ENCODE results near the gene CLCN3.
"Not testable (repeated sequence)": the region's sequence is repeated elsewhere in the genome, so short reads cannot be mapped to it uniquely, and the experiment has no call there.

Gene CLCN3

GRCh38 chr4:169716677-169717076 is 96.3 kb downstream of the CLCN3 start:
- DNase-seq = peak; percentile 24

- DNase-seq = no peak
Measured at GRCh38 chr4:169720529-169720928, 100.2 kb downstream of the CLCN3 start.

GRCh38 chr4:169723207-169723965 is 103.0 kb downstream of the CLCN3 start:
- DNase-seq = peak; percentile 22

DNA sequence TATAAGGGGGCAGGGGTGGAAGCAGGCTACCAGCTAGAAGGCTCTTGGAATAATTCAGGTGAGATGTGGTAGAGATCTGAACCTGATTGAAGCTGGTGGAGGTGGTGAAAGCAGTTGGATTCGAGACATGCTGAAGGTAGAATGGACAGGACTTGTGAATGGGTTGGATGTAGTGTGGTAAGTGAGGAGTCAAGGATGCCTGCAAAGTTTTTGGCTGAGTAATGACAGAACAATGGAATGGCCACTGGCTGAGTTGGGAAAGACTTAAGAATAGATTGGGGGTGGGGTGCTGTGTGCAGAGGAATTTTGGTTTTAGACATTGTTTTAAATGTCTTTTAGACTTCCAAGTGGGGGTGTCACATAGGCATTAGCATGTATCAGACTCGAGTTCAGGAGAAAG is 103.9 kb downstream of the CLCN3 start:
- DNase-seq = no peak

DNA sequence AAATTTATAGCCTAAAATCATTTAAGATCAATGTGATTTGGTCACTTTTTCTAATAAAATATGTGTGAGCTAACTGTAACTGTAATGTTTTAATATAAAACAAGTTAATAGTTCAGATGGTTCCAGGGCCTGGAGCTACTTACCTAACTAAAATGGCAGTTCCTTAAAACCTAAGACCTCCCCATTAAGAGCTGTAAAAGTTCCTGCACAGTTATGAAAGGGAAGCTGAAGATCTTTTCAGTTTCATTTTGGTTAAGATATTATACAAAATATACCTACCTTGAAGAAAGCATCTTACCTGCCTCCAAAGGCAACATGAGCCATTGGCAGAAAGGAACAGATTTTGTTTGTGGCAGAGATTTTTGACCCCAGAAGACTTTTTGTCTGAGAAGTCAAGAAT is 107.2 kb downstream of the CLCN3 start:
- no peak for DNase-seq

- DNase-seq = no peak
Measured at GRCh38 chr4:169730564-169730963, 110.2 kb downstream of the CLCN3 start.

DNA sequence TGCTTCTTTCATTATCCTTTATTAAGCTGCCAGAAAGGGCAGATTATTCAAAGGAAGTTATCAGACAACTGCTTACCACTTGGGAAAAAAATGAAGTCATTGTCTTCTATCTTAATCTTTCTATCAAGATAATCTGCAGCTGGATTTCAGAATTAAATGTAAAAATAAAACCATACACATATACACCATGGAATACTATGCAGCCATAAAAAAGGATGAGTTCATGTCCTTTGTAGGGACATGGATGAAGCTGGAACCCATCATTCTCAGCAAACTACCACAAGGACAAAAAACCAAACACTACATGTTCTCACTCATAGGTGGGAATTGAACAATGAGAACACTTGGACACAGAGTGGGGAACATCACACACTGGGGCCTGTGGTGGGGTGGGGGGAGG is 118.2 kb downstream of the CLCN3 start:
- not testable (repeated sequence) for DNase-seq

DNA sequence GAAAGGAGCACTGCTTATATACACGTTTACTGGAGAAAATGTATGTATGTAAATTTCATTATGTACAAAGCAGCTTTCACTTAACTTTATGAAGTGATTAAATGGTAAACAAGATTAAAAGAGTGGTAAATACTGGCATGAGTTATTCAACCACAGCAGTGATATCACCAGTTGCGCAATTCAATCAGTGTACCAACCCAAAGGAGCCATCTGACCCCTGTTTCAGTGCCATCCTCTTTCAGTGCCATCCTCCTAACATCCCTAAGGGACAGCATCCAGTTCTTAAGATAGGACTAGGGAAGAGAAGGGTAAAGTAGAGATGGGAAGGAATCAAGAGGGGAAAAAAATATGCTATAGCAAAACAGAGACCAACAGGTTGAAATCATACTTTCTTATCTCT is 121.2 kb downstream of the CLCN3 start:
- no peak for DNase-seq

DNA sequence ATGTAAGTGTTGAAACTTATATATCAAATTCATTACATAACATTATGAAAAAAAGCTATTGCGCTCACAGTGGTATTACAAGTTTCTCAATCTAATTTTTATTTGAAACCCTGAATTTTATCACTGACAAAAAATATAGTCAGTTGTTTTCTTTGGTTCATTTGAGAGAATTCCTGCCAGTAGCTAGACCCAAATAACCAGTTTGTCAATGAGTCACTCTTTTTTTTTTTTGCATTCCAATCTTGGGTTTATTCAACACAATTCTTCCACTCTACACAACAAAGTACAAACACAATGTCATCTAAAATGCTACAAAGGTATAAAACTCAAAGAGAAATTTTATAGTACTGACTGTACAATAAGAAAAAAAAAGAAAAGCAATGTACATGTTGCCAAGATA is 124.2 kb downstream of the CLCN3 start:
- no peak for DNase-seq

DNA sequence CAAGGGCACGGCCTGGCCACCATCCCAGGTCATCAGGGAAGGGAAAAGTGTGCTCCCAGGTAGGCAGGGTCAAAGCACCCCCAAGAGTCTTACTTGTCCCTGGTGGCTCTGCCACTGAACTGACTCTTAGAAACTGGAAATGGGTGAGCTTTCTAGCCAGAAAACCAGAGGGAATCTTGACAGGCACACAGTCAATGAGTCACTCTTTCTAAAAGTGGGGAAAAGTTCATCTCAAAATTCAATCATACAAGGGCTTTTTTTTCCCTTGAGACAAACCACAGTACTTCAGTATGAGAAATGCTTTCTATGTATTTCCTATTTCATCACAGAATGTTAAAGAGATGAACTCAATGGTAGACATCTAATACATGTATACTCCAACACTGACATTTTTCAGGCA is 124.9 kb downstream of the CLCN3 start:
- no peak for DNase-seq

DNA sequence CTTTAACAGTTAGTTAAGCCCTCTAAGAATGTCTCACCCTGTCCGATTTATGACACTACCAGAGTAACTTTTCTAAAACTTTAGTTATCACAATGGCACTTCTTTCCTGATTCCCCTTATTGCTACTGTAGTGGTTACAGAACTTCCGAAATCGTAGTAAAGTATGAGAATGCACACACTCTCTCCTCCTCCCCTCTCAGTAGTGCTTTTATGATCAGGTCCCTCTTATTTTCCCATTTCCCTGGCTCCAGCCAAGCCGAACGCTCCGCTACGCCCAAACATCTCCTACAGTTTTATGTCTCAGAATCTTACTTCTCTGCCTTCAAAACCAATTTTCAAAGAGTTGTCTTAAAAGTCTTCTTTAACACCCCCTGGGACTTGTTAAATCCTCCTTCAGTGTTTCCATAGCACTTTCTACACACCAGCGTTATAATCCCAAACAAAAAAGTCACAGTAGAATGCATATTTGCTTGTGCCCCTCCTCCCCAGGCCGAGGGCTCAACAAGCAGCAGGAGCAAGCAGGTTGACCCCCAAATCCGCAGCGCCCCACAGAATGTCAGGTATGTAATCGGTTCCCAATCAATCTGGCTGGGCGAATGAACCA is 136.7 kb downstream of the CLCN3 start:
- no peak for DNase-seq

GRCh38 chr4:169757575-169758184 is 137.3 kb downstream of the CLCN3 start, which contains the start of gene HPF1:
Gene HPF1, minus strand, starts transcription at chr4:169757944. Its CDS starts 67 bp downstream, at chr4:169757877.
- peak; percentile 96 for DNase-seq

- no peak for DNase-seq
Measured at GRCh38 chr4:169758401-169758962, 138.1 kb downstream of the CLCN3 start.

DNA sequence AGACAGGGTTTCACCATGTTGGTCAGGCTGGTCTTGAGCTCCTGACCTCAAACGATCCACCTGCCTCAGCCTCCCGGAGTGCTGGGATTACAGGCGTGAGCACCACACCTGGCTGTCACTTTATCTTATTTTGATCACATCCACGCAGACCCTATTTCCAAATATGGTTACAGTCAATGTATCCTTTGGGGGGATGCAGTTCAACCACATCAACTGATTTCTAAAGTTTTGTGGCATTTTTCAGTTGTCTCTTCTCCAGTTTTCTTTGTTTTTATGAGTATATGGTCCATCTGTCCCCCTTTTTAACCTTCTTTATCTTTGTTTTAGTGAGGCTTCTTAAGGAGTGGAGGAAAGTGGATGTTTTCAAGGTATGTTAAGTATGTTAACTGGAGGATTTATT is 141.5 kb downstream of the CLCN3 start:
- no peak for DNase-seq

- no peak for DNase-seq
Measured at GRCh38 chr4:169765835-169766234, 145.5 kb downstream of the CLCN3 start.

GRCh38 chr4:169766741-169767140 is 146.4 kb downstream of the CLCN3 start:
- no peak for DNase-seq

- DNase-seq = no peak
Measured at GRCh38 chr4:169768385-169768784, 148.0 kb downstream of the CLCN3 start.

DNA sequence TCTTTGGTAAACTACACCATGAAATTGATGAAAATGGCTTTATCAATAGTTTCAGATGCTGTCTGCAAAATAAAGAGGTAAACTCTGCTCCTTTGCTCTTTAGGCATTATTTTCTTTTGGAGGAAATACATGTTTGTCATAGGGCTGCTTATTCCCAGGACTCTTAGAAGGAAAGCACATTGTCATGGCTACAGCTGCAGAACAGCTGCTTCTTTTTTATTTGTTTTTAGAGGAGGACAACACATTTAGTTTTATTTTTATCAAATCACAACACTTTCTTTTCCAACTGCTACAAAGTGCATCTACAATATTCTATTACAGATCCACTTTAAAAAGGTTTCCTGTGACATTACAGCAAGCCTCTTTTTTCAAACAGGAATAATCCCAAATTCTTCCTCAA is 150.0 kb downstream of the CLCN3 start:
- peak; percentile 11 for DNase-seq

- not testable (repeated sequence) for DNase-seq
Measured at GRCh38 chr4:169771556-169772080, 151.2 kb downstream of the CLCN3 start.

All from eye (tissue), 1 donor.